Tibial nerve (tissue), 4 donors: ENCODE results near the gene TRIM62.

Experiments
- EP300 ChIP-seq, 2 donors: sonication (generic); formaldehyde crosslinking; IDR thresholded peaks; one replicate each; pipeline ENCODE4 v1.6.1; 2017; ENCODE audit warnings: antibody characterized with exemption in 2 of 2, mild to moderate bottlenecking in 1 of 2
- TF ChIP-seq, protein P1 (sequence below), 5 experiments: fragments of 200-600 bp in 3 of 5; fragments of 450-650 bp in 2 of 5; sonication (generic) in 3 of 5; IDR thresholded peaks; one replicate each; pipeline ENCODE4 v1.5.1; 2016 to 2019; ENCODE audit warnings: antibody characterized with exemption in 5 of 5, mild to moderate bottlenecking in 3 of 5, moderate library complexity in 2 of 5

DNA sequence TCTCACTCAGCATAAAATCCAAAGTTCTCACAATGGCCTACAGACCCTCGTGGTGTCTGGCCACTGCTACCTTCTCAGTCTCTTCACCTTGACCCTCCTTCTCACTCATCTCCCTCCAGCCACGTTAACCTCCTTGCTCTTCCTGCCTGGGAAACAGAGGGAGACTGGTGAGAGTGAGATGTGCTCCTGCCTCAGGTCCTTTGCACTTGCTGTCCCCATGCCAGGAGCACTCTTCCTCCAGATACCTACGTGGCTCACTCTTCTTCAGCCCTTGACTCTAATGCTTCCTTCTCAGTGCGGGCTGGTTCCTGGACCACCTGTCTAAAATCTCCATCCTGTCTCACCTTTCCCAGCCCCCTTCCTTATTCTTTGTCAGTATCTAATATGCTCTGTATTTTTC lies 24.7 kb downstream of the TRIM62 start:
- TF ChIP-seq EP300 (IDR thresholded peaks at IDR 0.05): no peak
- TF ChIP-seq, protein P1, sequence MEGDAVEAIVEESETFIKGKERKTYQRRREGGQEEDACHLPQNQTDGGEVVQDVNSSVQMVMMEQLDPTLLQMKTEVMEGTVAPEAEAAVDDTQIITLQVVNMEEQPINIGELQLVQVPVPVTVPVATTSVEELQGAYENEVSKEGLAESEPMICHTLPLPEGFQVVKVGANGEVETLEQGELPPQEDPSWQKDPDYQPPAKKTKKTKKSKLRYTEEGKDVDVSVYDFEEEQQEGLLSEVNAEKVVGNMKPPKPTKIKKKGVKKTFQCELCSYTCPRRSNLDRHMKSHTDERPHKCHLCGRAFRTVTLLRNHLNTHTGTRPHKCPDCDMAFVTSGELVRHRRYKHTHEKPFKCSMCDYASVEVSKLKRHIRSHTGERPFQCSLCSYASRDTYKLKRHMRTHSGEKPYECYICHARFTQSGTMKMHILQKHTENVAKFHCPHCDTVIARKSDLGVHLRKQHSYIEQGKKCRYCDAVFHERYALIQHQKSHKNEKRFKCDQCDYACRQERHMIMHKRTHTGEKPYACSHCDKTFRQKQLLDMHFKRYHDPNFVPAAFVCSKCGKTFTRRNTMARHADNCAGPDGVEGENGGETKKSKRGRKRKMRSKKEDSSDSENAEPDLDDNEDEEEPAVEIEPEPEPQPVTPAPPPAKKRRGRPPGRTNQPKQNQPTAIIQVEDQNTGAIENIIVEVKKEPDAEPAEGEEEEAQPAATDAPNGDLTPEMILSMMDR (IDR thresholded peaks at IDR 0.05): no peak
